Suprapubic skin (tissue), 4 donors: Measurements from ENCODE around the gene DPYD. TPM values are rescaled to one million over a fixed set of nuclear protein-coding genes. Genes with fewer than 3 reads are reported as not detected.

Experiments
- DNase-seq, 2 donors: peaks; one replicate each; pipeline ENCODE4 v3.0.0-alpha.2; 2019; ENCODE audit warnings: low spot score in 2 of 2
- H3K27ac ChIP-seq: fragments of 200-600 bp; sonication (generic); one replicate; pipeline ENCODE4 v1.5.1; 2019
- H3K27me3 ChIP-seq: fragments of 200-600 bp; sonication (generic); one replicate; pipeline ENCODE4 v1.5.1; 2019
- H3K36me3 ChIP-seq: fragments of 200-600 bp; sonication (generic); one replicate; pipeline ENCODE4 v1.5.1; 2019
- H3K4me1 ChIP-seq: fragments of 200-600 bp; sonication (generic); one replicate; pipeline ENCODE4 v1.5.1; 2019
- H3K4me3 ChIP-seq: fragments of 200-600 bp; sonication (generic); one replicate; pipeline ENCODE4 v1.5.1; 2019; ENCODE audit warnings: mild to moderate bottlenecking
- H3K9me3 ChIP-seq: fragments of 200-600 bp; sonication (generic); one replicate; pipeline ENCODE4 v1.5.1; 2019
- EP300 ChIP-seq: sonication (generic); formaldehyde crosslinking; IDR thresholded peaks from one replicate; pipeline ENCODE4 v1.6.1; 2017; ENCODE audit warnings: antibody characterized with exemption
- POLR2A ChIP-seq, 2 donors: fragments of 450-650 bp; IDR thresholded peaks; one replicate each; pipeline ENCODE4 v1.6.1; 2017; ENCODE audit warnings: antibody characterized with exemption in 2 of 2, mild to moderate bottlenecking in 2 of 2, moderate library complexity in 2 of 2
- POLR2AphosphoS5 ChIP-seq, 3 donors: sonication (generic); formaldehyde crosslinking; IDR thresholded peaks; one replicate each; pipeline ENCODE4 v1.6.1; 2017; ENCODE audit warnings: antibody characterized with exemption in 3 of 3
- WGBS: methylation state at CpG from one replicate; pipeline ENCODE4 v1.1.5; 2018; 5-methylcytosine and 5-hydroxymethylcytosine counted together
- total RNA-seq, 4 donors: library from RNA; depleted of rRNA; stranded (reverse); fragments of >200 nt; gene quantifications; one replicate each; pipeline ENCODE4 v1.1.0, GENCODE V29; 2016
- TF ChIP-seq, protein P1 (sequence below), 2 donors: fragments of 200-600 bp in 1 of 2; fragments of 450-650 bp in 1 of 2; sonication (generic) in 1 of 2; IDR thresholded peaks; one replicate each; pipeline ENCODE4 v1.5.1; 2016 to 2019; ENCODE audit warnings: antibody characterized with exemption in 2 of 2, mild to moderate bottlenecking in 1 of 2, moderate library complexity in 1 of 2

Gene DPYD
- total RNA-seq, 4 donors from 2014 or later: 10.1 to 31.9 (median 11.6) TPM

DNA sequence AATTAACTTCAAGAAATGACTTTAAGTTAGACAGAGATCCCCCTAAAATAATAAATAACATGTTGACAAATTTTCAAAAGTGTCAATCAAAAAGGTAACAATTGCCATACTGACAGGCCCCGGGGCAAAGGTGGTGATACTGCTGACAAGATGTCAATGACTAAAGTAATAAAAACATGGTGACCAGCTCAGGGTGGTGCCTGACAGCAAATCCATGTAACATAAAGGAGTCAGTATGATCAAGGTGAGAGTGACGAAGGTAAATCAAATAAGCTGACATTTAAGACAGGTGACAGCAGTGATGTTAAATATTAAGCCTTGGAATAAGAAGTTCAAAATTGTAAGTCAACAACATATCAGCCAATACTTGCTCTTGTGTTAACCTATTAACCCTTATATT is 387.5 kb downstream of the DPYD start:
- no peak for DNase-seq
- WGBS: 94% methylated on average over 2 of the region's 2 CpGs
- H3K27me3 ChIP-seq: no peaks in the 10 kb centered on the region
- H3K9me3 ChIP-seq: no peaks in the 10 kb centered on the region
- no peak overlapping the region for H3K4me3 ChIP-seq
- no peaks in the 10 kb centered on the region for H3K4me1 ChIP-seq
- TF ChIP-seq POLR2AphosphoS5 (IDR thresholded peaks at IDR 0.05) (no peak), EP300 (no peak), POLR2A (IDR thresholded peaks at IDR 0.05) (no peak)
- TF ChIP-seq, protein P1, sequence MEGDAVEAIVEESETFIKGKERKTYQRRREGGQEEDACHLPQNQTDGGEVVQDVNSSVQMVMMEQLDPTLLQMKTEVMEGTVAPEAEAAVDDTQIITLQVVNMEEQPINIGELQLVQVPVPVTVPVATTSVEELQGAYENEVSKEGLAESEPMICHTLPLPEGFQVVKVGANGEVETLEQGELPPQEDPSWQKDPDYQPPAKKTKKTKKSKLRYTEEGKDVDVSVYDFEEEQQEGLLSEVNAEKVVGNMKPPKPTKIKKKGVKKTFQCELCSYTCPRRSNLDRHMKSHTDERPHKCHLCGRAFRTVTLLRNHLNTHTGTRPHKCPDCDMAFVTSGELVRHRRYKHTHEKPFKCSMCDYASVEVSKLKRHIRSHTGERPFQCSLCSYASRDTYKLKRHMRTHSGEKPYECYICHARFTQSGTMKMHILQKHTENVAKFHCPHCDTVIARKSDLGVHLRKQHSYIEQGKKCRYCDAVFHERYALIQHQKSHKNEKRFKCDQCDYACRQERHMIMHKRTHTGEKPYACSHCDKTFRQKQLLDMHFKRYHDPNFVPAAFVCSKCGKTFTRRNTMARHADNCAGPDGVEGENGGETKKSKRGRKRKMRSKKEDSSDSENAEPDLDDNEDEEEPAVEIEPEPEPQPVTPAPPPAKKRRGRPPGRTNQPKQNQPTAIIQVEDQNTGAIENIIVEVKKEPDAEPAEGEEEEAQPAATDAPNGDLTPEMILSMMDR (IDR thresholded peaks at IDR 0.05): no peak
- H3K36me3 ChIP-seq: no peaks in the 10 kb centered on the region
- H3K27ac ChIP-seq: no peak overlapping the region

DNA sequence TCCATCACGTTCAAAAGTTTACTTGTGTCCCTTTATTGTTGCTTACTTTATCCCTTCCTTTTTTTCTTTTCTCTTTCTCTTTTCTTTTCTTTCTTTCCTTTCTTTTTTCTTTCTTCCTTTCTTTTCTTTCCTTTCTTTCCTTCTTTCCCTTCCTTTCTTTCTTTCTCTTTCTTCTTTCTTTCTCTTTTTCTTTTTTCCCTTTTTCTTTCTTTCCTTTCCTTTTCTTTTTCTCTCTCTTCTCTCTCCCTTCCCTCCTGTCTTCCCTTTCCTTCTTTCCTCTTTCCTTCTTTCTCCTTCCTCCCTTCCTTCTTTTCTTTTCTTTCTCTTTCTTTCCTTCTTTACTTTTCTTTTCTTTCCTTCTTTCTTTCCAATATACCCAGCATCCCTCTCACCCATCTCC is 391.2 kb downstream of the DPYD start:
- Histone ChIP-seq H3K27me3 (no peaks in the 10 kb centered on the region), H3K36me3 (no peaks in the 10 kb centered on the region), H3K9me3 (no peaks in the 10 kb centered on the region), H3K4me3 (no peak overlapping the region), H3K27ac (no peak overlapping the region), H3K4me1 (no peaks in the 10 kb centered on the region)
- 87% methylated on average over 1 of the region's 1 CpG for WGBS
- TF ChIP-seq POLR2A (IDR thresholded peaks at IDR 0.05): no peak
- no peak for DNase-seq

DNA sequence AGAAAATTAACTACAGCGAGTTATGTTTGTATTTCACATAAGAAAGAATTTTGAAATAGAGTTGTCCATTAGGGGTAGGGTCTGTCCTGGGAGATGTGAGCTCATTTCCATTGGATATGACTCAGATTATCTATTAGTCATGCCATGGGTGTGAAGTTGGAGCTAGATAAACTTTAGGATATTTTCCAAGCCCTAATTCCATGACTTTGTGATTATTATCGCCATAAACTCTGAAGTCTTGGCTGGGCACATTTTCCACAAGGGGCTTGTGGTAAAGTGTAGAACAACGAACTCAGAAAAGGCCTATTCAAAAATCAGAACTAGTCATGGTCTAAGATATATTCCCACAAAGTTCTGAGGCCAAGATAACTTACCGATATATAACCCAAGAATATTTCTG is 396.6 kb downstream of the DPYD start:
- 83% methylated on average over 4 of the region's 4 CpGs for WGBS
- Histone ChIP-seq H3K4me3 (no peak overlapping the region), H3K27me3 (no peaks in the 10 kb centered on the region), H3K4me1 (no peaks in the 10 kb centered on the region), H3K9me3 (no peaks in the 10 kb centered on the region), H3K27ac (no peak overlapping the region), H3K36me3 (no peaks in the 10 kb centered on the region)
- no peak for DNase-seq
- no peak for TF ChIP-seq POLR2A (IDR thresholded peaks at IDR 0.05)
- TF ChIP-seq, protein P1 (IDR thresholded peaks at IDR 0.05): no peak
- TF ChIP-seq POLR2AphosphoS5 (IDR thresholded peaks at IDR 0.05): no peak
- TF ChIP-seq EP300: no peak

DNA sequence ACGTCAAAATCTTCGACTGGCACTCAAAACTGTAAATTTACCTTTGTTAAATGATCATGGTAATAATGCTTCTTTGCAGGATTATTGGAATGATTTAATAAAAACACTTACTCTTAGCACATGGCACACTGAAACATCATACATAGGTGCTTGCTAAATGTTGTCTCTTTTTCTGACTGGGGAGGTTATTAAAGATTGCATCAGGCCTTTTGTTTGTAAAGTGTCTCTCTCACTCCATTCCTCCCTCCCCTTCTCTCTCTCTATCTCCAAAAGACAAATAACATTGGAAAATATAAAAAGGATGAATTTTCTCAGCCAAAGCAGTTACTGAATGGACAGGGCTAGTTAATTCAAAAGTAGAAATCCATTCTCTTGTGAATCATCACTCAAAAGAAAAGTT is 404.2 kb downstream of the DPYD start:
- Histone ChIP-seq H3K4me3 (no peak overlapping the region), H3K27ac (no peak overlapping the region), H3K4me1 (no peaks in the 10 kb centered on the region), H3K27me3 (no peaks in the 10 kb centered on the region), H3K36me3 (no peaks in the 10 kb centered on the region), H3K9me3 (no peaks in the 10 kb centered on the region)
- no peak for DNase-seq
- WGBS: 94% methylated on average over 2 of the region's 2 CpGs
- no peak for TF ChIP-seq EP300
- TF ChIP-seq, protein P1 (IDR thresholded peaks at IDR 0.05): no peak
- TF ChIP-seq POLR2A (IDR thresholded peaks at IDR 0.05): no peak
- no peak for TF ChIP-seq POLR2AphosphoS5 (IDR thresholded peaks at IDR 0.05)

DNA sequence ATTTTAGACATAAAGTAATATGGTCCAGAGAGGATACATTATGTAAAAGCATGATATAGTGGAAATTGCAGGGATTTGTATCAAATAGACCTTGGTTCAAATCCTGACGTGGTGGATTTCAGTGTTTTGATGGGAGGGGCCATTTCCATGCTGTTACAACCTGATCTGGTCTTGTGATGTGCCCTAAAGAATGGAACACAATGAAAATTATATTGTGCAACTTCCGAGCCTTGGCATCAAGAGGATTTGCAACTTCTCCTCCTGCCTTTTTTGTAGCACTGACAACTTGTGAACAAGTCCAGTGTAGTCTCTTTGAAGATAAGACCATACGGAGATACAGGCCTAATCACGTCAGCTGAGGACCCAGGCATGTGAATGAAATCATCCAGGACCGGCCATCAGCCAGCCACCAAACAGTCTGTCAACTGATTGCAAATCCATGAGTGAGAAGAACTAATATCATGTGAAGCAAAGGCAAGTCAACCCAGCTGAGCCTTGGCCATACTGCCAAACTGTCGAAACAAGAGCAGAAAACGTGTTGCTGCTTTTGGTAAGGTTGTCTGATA is 412.1 kb downstream of the DPYD start:
- Histone ChIP-seq H3K4me1 (no peaks in the 10 kb centered on the region), H3K27ac (no peak overlapping the region), H3K4me3 (no peak overlapping the region), H3K27me3 (no peaks in the 10 kb centered on the region), H3K36me3 (no peaks in the 10 kb centered on the region), H3K9me3 (no peaks in the 10 kb centered on the region)
- WGBS: 91% methylated on average over 7 of the region's 7 CpGs
- no peak for DNase-seq
- TF ChIP-seq POLR2A (IDR thresholded peaks at IDR 0.05) (no peak), EP300 (no peak), POLR2AphosphoS5 (IDR thresholded peaks at IDR 0.05) (no peak)
- TF ChIP-seq, protein P1 (IDR thresholded peaks at IDR 0.05): no peak

DNA sequence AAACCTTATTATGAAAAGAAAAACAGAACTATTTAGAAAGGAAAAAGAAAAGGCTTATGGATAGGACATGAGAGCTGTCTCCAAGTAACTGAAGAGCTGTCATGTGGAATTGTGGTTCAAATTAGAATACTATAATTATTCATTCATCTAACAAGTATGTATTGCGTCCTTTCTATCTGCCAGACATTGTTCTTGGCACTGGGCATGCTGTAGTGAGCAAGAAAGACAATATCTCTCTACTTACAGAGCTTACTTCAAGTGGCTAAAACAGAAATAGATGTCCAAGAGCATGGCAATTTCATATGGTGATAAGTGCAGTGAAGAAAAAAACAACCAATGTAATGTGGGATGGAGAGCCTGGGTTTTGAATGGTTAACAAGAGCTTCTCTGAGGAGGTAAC is 413.0 kb downstream of the DPYD start:
- H3K4me3 ChIP-seq: no peak overlapping the region
- H3K27ac ChIP-seq: no peak overlapping the region
- DNase-seq: no peak
- H3K36me3 ChIP-seq: no peaks in the 10 kb centered on the region
- H3K27me3 ChIP-seq: no peaks in the 10 kb centered on the region
- no peaks in the 10 kb centered on the region for H3K9me3 ChIP-seq
- H3K4me1 ChIP-seq: no peaks in the 10 kb centered on the region
- TF ChIP-seq, protein P1 (IDR thresholded peaks at IDR 0.05): no peak
- TF ChIP-seq POLR2A (IDR thresholded peaks at IDR 0.05) (no peak), POLR2AphosphoS5 (IDR thresholded peaks at IDR 0.05) (no peak), EP300 (no peak)
- 66% methylated on average over 1 of the region's 1 CpG for WGBS
